ENCODE data around the gene CRYBA1.
"Not testable (repeated sequence)": the region's sequence is repeated elsewhere in the genome, so short reads cannot be mapped to it uniquely, and the experiment has no call there.

Gene CRYBA1

DNA sequence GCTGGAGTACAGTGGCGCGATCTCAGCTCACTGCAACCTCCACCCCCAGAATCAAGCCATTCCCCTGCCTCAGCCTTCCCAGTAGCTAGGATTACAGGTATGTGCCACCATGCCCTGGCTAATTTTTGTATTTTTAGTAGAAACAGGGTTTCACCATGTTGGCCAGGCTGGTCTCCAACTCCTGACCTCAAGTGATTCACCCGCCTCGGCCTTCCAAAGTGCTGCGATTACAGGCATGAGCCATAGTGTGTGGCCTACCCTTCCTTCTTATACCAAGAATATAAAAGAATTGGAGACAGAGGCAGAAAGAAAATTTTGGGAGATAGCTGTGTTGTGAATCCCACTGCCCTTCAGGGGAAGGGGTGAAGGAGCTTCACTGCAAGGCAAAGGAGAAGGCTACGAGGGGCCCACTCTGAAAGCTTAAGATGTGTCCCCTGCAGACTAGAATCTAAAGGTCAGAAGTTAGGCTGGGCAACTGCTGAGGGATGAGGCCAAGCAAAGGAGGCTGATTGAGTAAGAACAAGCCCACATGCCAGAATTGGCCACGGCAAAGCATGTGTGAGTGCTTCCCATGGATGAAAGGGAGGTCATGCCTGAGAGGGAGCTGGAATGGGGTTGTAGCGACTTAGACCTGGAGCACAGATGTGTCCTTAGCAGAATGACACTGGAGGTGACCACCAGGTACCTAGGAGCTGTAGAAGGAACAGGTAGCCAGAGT lies 8.4 kb upstream of the CRYBA1 start:
- no peak for DNase-seq

DNA sequence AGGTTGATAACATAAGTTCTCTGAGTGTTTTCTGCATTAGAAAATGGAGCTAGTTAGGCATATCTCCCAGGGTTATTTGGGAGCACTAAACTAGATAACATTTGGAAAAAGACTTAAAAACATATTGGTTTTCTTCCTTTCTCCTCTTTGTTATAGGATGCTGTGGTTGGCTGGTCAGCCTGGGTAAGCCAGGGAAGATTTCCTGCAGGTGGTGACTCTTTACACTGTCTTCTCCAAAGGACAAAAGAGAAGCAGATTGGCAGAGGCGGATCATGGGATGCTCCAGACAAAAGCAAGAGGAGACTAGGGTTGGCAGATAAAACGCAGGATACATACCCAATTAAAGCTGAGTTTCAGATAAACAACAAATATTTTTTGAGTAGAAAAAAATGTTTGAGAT lies 6.2 kb upstream of the CRYBA1 start:
- no peak for DNase-seq

DNA sequence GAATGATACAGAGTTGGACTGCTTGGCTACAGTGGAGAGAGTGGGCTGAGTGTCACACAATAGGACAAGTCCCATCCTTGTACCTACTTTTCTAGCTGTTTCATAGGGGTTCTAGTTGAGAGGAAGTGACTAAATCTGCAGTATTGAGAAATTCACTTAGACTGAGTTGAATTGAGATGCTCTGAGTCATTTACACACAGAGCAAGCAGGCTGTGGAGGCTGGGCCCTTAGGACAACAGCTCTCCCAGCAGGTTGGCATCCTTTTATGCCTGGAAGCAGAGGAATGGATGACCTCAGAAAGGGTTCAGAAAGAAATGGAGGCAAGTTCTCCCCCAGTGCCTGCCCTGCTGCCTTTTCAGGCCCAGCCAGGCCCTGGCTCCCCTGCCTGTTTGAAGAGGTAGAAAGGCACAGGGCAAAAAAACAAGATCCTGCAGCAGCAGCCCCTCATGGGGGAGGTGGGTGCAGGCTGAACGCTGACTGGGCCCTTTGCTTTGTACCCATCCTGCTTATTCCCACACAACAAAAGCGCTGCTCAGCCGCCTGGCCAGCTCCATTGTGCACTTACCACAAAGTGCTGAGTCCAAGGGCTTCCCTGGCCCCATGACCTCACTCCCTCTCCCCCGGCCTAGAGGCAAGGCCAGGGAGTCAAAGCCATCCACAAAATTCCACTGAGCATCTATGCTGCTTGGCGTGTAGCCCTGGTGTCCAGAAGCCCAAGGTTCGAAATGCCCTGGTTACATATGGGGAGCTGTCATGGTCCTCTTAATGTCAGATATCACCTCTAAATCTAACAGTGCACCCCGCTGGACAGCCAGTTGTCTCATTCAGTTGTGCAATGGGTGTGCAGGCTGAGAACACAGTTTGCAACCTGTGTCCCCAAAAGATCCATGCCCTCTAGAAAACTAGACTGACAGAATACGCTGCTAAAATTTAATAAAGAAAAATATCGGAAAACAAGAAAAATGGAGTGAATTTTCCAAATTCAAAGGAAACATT lies 5.4 kb upstream of the CRYBA1 start:
- DNase-seq: peak; percentile 75

DNA sequence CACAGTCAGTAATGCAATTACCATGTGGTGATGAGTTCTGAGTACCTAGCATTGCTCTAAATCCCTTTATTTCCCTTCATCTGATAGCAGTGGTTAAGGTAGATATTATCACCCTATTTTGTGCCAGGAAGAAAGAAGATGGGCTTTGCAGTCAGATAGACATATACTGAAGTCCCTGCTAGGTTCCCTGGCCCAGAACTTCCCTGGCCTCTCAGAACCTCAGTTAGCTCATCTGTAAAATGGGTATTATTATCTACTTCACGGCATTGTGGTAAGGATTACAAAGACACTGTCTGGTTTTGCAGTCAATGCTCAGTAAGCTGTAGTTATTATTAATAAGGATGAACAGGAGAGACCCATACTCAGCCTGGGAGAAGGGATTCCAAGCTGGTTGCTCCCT lies 4.6 kb upstream of the CRYBA1 start:
- DNase-seq: no peak

DNA sequence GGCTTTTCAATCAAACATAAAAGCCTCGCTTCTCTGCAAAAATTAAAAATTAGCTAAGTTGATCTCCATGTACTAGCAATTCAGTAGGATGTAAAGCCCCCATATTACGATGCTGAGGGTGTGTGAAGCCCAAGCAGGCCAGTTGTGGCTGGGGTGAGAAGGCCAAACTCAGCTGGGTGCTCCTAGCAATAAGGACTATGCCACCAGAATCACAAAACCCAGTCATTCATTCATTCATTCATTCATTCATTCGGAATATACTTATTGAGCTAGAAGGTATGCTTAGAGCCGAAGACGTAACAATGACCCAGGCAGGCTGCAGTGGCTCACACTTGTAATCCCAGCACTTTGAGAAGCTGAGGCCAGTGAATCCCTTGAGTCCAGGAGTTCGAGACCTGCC lies 3.9 kb upstream of the CRYBA1 start:
- DNase-seq: no peak

DNA sequence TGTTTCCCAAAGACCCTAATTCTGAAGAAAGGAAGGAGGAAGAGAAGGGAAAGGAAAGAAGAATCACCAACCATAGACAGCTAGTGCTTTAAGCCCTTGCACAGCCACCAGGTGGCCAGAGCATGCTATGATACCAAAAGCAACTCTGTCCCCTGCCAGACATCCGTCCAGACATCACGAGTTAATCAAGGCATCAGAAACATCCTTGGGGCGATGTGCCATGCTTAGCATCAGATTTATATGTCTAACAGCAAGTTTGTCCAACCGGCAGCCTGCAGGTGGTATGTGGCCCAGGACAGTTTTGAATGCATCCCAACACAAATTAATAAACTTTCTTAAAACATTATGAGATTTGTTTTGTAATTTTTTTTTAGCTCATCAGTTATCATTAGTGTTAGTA lies 2.9 kb upstream of the CRYBA1 start:
- peak; percentile 72 for DNase-seq

DNA sequence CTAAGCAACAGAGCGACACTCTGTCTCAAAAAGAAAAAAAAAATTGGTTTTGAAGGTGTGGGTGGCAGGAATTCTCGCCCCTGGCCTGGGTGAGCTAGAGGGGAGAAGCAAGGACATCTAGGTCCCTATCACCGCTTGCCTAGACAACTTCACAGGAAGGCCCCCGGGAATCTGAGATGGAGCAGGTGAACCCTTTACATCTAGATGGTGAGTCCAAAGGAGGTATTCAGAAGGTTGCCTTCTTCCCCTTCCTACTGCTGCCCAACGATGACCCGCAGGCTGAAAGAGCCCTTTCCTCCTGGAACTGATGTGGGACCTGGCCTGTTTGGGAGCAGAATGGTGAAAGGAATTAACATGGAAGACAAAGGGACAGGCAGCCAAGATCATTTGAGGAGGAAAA lies 1.3 kb upstream of the CRYBA1 start:
- DNase-seq: no peak

DNA sequence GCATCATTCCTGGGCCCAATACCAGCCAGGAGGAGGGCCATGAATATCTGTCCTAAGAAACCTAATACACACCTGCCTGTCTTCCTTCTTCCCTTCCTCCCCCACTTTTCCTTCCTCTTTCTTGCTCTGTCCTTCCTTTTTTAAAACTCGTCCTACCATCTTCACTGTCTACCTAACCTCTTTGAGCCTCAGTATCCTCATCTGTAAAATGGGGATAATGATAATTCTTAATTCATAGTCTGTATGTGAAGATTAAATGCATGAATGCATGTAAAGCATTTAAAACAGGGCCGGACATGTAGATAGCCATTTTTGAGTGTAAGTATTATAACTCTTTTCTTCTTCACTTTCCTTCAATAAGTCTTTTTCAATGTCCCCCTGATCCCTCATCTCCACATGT lies 560 bp downstream of the CRYBA1 start:
- no peak for DNase-seq

DNA sequence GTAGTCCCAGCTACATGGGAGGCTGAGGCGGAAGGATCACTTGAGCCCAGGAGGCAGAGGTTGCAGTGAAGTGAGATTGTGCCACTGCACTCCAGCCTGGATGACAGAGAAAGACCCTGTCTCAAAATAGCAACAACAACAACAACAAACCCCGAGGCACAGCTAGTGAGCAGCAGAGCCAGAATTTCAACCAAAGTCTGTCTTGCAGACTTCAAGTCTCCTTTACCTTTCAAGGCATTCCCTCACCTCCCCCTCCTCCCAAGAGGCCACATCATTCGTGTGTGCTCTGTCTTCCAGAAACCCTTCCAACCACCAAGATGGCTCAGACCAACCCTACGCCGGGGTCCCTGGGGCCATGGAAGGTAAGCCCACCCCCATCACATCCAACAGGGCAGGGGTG lies 2.2 kb downstream of the CRYBA1 start:
- no peak for DNase-seq

DNA sequence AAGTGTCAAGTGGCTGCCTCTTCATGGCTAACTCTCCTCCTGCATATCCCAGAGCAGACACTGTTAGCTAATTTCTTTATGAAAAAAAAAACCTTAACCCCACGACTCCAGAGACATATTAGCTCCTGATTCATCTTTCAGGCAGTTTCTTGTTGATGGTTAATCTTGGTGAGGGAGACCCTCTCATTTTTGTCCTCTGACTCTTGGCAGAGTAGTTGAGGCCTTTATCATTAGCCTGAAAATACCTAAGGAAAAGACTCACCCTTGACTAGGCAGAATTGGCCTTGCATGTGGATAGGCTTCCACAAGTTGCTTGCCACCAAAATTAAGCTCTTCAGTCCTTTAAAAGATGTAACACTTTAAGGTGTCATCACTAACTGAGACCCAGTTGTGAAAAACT lies 4.0 kb downstream of the CRYBA1 start:
- DNase-seq: no peak

DNA sequence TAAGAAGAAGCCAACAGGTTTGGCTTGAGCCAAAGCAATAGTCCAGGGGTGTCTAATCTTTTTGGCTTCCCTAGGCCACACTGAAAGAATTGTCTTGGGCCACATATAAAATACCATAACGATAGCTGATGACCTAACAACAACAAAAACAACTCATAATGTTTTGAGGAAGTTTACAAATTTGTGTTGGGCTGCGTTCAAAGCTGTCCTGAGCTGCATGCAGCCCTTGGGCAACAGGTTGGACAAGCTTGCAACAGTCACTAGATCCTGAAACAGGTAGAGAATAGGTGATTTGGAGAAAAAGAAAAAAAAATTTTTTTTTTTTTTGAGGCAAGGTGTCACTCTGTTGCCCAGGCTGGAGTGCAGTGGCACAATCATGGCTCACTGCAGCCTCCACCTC lies 4.5 kb downstream of the CRYBA1 start:
- no peak for DNase-seq

DNA sequence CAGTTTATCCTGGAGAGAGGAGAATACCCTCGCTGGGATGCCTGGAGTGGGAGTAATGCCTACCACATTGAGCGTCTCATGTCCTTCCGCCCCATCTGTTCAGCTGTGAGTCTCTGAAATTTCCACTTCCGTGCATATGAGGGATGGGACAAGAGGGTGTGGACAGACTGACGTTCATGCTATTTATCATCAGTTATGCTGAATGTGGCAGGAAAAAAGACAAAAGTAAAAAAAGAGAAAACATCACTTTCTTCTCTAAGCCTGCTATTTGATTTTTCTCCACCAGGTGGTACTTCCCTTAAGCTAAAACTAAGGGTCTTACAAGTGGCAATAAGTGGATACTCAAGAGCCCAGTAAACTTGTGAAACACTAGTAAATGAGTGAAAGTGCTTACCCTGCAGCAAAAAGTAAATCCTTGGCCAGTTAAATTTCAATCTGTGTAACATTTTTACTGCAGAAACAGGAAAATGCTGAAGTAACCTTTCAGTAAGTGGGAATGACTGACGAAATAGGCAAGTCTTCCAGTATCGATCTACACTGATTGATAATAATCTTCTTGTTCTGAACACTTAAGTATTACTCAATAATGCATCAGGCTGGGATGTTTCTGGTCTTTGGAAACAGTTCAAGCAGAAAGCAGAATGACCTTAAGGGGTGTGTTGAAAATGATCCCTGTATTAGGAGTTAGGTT lies 5.6 kb downstream of the CRYBA1 start:
- peak; percentile 46 for DNase-seq

DNA sequence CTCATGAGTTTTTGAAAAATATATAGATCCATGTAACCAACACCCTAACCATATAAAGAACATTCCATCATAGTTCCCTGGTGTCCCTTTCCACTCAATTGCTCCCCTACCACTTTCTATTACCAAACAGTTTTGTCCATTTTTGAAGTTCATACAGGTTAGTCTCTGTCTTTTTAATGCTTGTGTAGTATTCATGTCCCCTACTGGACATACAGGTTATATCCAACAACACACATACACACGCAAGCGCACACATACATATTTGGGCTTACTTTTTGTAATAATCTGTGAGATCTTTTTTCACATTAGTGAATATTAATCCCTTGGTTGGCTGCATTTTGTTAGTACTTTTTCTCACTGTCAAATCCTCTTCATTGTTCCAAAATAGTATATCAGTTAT lies 6.4 kb downstream of the CRYBA1 start:
- no peak for DNase-seq

DNA sequence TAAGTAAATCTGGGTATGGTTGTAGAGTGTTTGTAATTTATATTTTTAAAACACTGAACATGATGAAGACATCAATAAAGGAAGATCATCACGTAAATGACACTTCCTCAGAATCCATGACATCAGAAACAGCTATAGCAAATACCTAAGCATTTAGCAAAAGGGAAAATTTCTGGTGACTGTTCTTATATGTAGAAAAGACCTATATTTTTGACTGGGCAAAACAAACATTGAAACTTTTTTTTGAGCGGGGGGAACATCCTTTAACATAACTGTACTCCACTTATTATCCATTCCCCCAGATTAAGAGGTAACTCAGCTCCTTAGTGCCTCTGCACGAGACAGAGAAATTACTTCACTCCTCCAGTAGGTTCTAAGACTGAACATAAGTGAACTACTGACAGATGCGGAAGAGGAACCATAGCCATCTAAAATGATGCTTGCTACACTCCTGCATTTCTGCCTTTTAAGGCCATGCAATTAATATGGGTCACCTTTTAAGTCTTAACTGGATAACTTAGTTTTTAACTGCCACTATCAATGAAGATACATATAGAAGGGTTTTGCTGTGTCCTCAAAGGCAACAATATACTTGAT lies 9.4 kb downstream of the CRYBA1 start:
- no peak for DNase-seq

DNA sequence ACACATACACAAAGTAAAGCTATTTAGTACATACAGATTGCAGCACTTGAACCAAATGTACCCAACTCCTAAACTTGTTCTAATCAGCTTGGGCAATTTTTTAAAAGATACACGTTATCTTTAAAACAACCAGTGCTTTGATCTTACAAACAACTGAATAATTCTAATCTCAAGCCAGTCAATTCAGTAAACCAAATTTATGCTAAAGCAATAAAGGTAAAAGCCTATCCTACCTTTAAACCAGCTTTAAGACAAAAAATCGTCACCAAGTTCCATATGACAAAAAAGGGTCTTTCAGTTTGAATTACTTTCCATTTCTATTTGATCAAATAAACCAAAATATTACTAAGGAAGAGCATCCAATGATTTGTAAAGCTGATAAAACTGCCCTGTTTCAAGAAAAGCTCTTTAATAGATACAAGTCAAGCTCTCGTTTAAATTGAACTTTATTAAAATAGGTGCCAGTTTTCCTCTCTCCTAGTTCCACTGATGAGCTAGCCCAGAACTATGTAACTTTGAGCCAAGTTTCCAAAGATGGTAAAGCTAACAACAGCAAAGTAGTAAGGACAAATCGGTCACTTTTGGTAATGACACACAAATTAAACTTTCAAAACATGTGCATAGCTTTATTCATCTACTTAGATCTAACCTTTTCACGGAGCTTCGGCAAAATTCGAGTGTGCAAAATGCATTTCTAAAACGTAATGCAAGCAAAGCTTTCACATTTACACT lies 10.2 kb downstream of the CRYBA1 start:
- no peak for DNase-seq

DNA sequence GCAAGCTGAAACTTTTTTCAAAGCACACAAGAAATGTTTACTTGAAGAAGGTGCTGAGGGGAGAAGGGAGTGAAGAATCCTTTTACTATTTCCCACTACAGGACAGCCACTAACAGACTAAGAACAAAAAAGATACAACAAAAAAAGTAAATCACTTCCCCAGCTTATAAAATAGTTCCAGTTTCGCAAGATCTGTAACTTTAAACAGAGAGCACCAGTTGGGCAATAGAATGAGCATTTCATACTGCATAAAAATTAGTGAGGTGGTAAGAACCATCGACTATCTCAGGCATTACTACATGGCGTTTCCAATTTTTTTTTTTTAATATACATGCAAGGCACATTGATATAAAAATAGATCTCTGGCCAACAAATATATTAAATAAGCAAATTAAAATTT lies 11.1 kb downstream of the CRYBA1 start:
- DNase-seq: no peak

DNA sequence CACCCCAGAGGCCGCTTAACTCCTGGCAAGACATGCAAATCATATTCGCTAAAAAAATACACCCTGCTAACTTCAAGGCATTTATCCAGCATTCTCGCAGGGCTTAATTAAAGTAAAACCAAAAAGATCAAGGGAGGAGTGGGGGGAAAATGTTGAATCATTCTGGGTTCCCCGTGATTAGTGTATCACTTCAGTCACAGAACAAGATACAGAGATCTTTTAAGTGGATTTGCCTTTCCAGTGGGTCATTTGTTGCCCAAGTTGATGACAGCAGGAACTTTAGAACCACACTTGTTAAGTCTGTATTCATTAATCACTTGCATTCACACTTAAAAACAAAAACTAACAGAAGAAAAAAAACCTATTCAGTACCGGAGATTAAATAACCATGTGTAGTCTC lies 17.3 kb downstream of the CRYBA1 start:
- DNase-seq: no peak

DNA sequence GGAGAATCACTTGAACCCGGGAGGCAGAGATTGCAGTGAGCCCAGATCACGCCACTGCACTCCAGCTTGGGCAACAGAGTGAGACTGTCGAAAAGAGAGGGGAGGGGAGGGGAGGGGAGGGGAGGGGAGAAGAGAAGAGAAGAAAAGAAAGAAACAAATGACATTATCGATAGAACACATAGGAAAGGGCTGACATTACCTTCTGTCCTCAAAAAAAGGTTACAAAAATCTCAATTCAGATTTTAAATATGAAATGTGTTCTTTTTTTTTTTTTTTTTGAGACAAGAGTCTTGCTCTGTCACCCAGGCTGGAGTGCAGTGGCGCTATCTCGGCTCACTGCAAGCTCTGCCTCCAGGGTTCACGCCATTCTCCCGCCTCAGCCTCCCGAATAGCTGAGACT lies 25.3 kb downstream of the CRYBA1 start:
- not testable (repeated sequence) for DNase-seq

DNA sequence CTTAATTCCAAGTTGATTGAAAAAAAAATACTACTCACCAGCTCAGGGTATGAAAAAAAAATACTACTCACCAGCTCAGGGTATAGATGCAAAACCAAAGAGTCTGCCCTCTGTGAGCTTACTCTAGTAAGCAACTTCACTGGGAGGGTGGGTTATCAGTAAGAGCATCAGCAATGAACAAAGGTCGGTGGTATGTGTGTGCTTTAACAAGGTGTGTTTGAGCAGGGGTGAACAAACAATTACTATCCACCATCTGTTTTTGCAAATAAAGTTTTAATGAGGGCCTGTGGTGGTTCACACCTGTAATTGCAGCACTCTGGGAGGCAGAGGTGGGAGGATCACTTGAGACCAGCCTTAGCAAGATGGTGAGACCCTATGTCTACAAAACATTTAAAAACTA lies 27.3 kb downstream of the CRYBA1 start:
- no peak for DNase-seq

DNA sequence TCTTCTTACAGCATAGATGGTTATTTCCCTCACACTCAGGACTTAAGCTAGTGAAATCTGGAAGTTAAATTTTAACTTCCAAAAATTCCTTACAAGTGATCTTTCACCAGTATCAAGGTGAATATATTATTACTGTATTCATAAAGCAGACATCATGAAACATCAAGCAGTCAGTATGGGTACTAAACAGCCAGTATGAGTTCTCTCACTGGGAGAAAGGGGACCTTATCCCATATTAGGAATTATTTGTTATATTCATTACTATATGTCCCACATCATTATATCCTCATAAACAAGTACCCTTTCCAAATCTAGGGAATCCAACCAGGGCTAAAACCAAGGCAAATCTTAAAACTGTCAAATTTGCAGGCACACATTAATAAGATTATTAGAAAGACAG lies 32.0 kb downstream of the CRYBA1 start:
- DNase-seq: no peak

DNA sequence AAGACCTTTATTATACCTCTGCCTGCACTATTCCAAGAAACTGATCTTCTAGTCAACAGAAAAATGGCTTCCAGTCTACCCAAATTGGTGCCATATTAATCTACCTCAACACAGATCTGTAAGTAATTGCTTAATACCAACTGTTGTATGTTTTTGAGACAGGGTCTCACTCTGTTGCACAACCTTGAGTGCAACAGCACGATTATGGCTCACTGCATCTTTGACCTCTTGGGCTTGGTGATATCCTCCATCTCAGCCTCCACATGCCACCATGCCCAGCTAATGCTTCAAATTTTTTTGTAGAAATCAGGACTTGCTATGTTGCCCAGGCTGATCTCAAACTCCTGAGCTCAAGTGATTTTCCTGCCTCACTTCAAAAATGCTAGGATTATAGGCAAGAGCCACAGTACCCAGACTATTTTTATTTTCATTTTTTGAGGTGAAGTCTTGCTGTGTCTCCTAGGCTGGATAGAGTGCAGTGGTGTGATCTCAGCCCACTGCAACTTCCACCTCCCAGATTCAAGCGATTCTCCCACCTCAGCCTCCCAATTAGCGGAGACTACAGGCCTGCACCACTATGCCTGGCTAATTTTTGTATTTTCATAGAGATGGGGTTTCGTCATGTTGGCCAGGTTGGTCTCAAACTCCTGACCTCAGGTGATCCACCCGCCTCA lies 32.9 kb downstream of the CRYBA1 start:
- DNase-seq: no peak

DNA sequence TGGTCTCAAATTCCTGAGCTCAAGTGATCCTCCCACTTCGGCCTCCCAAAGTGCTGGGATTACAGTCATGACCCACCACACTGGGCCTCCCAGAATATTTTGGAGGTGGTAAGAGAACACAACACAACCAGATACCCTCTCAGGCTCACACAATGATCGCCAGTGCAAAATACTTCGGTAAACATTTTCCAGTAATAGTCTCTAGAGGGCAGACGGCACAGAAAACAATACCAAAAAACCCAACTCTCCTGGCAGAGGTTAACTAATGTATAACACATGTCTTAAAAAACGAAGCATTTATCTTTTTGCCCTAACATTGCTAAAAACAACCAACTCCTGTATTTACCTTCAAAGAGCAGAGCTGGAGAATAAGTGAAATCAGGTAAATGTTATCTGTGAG lies 36.8 kb downstream of the CRYBA1 start:
- DNase-seq: no peak

Measured in 8988T (cell line).